Fibroblast of upper back skin (primary cell): ENCODE measurements around the gene FEM1B.

Experiments
- DNase-seq: peaks from one replicate; pipeline ENCODE4 v3.0.0-alpha.2; 2013

Gene FEM1B

DNA sequence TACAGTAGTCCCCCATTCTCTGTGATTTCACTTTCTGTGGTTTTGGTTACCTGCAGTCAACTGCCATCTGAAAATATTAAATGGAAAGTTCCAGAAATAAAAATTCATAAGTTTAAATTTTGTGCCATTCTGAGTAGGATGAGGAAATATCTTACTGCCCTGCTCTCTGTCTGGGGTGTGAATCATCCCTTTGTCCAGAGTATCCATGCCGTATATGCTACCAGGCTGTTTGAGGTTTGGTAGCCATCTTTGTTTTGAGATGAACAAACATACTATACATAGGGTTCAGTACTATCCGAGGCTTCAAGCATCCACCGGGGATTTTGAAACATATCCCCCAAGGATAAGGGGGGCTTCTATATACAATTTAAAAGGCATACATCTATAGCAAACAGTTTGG is 16.3 kb upstream of the FEM1B start:
- no peak for DNase-seq

DNA sequence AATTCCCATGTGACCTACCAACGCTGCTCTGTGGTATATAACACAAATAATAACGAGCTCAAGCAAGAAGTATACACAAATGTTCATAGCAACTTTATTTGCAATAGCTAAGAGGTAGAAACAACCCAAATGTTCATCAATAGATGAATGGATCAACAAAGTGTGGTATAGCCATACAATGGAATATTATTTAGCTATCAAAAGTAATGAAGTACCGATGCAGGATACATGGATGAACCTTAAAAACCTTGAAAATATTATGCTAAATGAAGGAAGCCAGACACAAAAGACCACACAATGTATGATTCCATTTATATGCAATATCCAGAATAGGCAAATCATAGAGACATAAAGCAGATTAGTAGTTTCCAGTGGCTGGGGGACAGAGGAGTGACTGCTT is 15.6 kb upstream of the FEM1B start:
- no peak for DNase-seq

DNA sequence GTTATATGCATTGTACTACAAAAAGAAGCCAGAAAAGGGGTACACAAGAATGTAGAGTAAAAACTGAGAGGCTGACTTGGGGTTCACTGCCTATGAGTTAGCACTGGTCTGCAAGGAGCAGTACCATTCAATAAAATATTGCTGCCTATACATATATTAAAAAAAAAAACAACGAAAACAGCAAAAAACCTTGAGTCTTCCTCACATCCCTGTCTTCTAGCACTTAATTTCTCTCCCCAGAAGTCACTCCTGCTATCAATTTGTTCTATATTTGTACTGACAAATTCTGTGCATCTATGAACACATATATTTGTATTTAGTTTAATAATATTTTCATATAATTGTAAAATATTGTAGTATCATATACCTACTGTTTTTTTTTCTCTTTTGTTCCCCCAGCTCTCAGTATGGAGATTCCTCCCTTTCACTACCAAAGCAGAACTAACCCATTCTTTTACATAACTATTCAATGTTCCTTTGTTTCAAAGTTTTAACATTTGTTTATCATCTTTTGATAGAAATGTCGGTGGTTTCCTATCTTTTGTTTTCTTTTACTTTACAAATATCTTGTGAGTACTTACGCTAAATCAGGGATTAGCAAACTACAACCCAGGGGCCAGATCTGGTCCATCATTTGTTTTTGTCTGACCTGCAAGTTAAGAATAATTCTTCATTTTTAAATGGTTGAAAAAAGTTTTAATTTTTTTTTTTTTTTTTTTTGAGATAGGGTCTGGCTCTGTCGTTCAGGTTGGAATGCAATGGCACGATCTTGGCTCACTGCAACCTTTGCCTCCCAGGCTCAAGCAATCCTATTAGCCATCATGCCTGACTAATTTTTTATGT is 14.8 kb upstream of the FEM1B start:
- DNase-seq: no peak

DNA sequence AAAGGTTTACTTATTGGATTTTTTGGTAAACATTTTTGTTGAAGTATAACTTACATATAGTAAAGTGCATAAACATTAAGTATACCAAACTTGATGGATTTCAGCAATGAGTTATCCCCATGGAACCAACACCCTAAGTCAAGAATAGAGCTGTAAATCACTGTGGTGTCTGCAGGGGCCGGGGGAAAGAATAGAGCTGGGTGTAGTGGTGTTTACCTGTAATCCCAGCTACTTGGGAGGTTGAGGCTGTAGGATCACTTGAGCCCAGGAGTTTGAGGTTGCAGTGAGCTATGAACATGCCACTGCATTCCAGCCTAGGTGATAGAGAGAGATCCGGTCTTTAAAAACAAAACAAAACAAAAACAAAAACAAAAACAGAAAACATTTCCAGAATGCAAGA is 13.3 kb upstream of the FEM1B start:
- DNase-seq: no peak

DNA sequence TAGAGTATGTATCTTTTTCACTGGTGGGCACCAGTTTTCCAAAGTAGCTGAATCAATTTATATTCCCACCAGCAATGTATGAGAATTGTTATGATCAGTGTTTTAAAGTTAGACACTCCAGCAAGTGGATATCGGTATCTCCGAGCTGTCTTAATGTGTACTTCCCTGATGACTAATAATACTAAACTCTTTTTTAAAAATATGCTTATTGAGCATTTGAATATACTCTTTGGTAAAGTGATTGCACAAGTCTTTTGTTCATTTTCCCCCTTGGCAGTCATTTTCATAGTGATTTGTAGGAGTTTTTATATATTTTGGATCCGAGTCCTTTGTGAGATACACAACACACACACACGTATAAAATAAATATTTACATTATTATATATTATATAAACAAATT is 12.5 kb upstream of the FEM1B start:
- DNase-seq: no peak

DNA sequence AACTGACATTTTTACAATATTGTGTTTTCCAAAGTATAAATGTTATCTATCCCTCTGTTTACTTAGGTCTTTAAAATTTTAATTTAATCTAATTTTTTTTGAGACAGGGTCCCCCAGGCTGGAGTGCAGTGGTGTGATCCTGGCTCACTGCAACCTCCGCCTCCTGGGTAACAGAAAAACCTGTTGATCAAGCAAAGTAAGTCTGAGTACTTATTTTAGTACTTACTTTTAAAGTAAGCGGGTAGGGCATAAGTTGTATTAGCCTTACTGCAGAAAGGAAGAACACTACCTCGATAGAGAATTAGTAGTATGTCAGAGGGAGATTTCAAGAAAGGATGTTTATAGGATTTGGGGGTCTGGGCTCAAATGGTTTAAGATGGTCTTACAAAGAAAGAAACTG is 11.9 kb upstream of the FEM1B start:
- no peak for DNase-seq

DNA sequence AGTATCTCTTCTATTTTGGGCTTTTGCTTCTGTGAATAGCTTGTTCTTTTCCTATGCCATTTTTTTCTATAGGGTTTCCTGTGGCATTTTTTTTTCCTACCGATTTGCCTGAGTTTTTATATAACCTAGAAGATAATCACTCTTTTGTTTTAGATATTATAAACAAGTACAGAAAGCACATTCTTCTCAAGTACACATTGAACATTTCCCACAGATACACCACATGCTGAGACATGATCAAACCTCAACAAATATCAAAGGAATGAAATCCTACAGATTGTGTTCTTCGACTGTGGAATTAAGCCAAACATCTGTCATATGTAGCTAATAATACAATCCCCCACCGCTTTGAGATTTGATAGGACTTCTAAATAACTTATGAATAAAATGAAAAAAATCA is 9.1 kb upstream of the FEM1B start:
- DNase-seq: no peak

DNA sequence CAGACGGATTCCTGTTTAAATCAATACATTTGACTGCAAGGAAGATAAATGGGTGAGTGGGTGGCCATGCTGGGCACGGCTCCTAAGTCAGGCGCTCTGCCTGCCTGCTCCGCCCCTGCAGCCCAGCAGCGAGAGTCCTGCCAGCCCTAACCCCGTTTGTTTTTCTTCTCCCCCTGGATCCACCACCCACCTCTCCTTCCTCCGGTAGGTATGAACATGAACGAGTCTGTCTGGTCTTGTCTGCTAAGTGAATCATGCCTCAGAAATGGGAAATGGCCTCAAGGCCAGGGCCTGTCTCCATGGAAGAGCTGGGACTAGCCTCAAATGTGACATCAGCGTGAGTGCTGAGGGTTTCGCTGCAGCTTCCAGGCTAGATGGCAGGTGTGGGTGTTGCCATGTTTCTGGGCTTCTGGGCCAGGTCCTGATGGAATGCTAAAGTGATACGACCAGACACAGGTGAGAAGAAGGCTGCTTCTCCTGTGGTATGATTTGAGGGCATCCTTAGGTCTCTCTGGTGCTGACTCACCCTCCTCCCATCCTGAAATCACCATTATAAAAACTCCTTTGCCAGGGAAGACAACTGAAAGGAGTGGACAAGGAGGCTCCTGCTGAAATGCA is 5.6 kb upstream of the FEM1B start:
- DNase-seq: peak; percentile 85

DNA sequence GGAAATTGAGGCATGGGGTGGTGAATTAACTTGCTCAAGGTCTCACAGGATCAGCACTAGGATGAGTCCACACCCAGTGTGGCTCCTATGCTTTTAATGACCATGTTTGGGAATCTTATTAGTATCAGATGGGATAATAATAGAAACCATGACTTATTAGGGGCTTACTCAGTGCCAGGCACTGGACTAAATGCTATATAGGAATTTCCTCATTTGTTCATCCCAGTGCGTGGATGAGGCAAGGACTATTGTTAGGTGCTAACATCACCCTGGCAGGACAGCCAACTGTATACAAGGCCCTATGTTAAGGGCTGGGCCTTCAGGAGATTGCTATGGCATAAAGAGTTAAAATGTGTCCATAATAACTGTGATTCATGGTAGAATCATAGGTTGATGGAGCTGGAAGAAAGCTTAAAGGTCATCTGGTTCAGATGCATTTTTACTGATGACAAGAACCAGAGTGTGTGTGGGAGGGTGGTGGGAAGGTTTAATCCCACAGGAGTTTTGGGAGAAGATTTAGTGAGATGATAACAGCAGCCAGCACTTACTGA is 4.7 kb upstream of the FEM1B start:
- DNase-seq: peak; percentile 86

DNA sequence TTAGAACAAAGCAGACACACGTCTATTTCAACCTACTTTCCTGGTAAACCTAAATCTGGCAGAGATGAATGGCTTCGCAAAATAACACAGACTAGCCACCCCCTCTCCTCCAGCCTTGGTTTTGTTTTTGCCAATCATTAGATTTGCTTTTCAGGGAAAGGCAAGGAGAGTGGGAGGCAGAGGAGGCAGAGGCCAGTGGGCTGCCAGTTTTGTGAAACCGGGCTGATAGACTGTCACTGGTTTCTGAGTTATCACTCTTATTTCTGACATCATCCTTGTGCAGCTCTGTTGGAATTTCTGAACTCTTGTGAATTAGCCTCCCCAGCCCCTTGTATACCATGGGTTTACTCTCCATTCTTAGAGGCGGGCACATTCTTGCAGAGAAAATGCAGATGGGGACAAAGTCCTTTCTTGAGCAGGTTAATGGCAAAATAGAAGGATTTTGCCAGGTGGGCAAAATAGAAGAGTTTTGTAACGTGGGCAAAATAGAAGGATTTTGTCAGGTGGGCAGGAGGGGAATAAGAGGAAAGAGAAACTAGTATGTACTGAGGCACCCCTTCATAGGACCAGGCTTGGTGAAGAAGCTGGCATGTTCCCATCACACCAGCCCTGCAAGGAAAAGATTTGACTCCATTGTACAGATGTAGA is 3.2 kb upstream of the FEM1B start:
- DNase-seq: no peak

DNA sequence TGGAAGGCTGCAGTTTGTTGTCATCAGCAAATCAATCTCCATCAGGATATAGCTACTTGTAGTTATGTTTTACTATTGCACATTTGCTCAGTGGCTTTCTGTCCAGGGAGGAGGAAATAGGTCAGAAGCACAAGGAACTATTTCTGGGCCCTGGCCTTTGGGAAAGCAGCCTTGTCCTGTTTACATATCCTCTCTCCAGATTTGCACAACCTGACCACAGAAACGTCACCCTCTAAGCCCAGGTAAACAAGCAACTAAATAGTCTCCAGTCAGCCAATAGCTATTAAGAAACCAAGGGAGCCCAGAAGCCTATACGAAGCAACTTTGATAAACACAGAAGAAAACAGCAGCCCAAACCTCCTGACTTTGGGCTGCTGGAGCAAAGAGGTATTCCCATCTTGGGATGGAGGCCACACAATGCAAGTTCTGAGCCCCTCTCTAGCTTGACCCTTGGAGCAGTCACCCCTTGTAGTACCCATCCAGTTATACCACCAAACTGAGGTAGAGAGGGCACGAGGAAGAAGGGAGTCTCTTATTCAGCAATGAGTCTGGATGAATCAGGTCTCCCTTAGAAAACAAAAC is 2.3 kb upstream of the FEM1B start:
- DNase-seq: no peak

DNA sequence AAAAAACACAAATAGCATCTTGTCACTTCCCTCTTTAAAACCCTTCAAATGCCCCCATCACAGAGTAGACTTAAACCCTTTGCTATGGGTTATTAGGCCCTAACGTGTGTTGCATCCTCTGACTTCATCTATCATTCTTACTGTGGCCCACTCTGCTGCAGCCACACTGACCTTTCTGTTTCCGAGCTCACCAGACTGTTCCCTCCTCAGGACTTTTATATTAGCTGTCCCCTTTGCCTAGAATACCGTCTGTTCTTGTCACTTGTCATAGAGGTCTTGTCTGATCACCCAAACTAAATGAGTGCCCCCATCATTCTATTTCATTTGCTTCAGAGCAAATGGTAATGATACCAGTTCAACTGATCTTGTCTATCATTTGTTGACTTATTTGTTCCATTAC is 877 bp upstream of the FEM1B start:
- no peak for DNase-seq

DNA sequence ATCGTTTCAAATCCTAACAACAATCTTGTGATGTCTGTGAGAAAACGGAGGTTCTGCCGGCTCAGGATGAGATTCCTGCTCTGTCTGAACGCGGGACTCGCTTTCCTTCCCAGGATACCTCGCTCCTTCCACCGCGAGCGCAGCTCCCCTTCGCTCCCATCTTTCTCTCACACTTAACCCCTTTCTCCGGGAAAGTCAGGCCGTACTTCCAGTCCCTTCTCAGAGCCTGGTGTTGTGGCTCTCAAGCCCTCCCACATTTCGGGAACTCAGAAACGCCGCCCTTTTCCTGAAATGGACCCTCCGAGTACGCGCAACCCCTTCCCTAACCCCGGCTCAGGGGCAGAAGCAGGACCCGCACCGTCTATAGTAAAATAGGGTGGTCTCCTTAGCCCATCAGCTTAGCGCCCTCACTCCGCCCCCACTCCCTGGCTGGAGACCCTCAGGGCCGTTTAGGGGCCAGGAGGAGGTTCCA is 378 bp upstream of the FEM1B start:
- DNase-seq: peak; percentile 58

DNA sequence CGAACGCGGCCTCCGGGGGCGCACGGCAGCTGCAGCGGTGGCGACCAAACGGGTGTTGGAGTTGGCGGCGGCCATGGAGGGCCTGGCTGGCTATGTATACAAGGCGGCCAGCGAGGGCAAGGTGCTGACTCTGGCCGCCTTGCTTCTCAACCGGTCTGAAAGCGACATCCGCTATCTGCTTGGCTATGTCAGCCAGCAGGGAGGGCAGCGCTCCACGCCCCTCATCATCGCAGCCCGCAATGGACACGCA is 725 bp downstream of the FEM1B start:
- DNase-seq: no peak

DNA sequence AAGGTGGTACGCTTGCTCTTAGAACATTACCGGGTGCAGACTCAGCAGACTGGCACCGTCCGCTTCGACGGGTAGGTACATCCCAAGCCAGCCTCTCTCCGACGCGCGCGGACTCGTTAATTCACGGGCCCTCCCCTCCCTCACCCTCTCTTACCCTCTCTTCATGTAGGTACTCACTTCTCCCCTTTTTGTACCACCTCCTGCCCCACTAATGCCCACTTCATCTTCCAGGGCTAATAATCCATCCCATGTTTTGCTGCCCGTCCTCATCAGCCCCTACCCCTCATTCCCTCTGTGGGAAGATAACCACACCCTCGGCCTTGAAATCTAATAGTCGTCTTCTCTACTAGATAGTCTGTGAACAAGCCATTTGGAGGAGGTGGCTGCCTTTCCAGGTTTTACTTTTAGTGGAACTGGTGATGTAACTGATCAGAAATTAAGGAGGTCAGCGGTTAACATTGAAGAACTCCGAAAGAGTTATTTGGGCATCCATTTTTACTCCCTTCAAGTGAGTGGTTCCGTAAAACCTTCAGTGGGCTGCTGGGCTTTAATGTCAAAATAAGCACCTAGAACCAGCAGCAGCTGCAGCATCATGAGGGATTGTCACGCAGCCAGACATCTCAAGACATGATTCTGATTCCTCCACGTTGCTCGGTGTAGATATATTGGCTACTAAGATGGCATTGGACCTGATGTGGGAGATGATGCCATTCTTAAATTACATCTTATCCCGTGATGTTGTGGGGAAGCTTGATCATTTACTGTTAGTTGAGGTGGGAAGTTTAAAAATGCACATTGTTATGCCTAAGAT is 1.3 kb downstream of the FEM1B start:
- no peak for DNase-seq

DNA sequence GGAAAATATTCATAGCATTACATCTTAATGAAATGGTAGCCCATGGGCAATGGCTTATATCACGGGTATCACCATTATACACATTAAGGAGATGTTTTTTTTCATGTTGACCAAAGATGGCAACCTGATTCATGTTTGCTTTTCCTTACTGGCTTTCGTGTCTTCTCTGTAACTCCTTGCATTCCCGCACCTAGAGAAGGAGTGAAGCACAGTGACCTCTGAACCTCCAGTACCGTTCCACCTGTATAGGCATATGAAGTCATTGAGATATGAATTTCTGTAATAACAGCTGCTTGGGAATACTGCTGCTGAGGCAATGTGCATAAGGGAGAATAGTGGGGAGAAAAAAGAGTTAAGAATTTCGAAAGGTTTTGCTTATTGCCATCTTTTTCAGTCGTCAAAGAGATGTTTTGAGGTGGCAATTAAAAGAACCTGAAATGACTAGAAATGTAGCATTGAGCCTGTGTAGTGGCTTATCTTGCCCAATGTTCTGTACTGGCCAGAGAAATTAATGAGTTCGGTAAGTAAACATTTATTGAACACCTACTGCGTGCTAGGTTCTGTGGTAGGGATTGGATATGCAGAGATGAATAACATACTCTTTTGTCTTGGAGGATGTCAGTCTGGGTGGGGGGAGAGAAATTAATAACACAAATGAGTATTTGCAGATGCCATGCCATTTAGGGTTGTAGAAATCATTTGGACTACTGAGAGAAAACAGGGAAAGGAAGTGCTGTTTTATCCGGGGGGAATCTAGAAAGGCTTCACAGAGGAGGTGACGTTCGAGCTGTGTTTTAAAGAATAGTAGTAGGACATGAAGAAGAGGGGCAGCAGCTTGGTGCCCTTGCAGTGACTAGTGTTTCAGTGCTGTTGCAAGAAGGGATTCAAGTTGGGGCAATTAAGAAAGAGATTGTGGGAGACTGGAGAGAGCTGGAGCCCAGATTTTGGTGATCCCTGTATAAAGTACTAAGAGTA is 2.5 kb downstream of the FEM1B start:
- no peak for DNase-seq

DNA sequence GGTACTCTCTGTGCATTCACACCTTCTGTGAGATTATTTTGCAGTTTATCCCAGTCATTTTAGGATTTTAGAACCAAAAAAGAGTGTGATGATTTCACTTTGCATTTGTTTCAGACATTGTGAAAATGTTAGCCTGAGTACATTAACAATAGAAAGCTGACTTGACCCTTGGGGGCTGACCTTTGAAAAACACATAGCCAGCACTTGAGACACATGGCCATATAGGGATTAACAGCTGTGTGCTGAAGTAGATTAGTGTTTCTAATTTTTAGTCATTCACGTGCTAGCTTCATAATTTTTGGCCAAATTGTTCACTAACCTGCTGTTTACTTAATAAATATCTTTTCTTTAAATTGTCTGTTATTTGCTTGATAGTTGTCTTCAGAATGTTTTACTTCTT is 3.5 kb downstream of the FEM1B start:
- no peak for DNase-seq

DNA sequence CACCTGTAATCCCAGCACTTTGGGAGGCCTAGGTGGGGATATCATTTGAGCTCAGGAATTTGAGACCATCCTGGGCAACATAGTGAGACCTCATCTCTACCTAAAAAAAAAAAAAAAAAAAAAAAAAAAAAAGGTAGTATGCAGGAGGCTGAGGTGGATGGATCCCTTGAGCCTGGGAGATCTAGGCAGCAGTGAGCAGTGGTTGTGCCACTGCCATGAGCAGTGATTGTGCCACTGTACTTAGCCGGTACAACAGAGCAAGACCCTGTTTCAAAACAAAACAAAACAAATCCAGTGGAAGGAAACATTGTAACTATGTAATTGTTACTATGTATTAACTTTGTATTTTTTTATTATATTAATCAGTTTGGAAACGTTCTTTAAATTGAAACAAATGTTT is 5.9 kb downstream of the FEM1B start:
- DNase-seq: no peak

DNA sequence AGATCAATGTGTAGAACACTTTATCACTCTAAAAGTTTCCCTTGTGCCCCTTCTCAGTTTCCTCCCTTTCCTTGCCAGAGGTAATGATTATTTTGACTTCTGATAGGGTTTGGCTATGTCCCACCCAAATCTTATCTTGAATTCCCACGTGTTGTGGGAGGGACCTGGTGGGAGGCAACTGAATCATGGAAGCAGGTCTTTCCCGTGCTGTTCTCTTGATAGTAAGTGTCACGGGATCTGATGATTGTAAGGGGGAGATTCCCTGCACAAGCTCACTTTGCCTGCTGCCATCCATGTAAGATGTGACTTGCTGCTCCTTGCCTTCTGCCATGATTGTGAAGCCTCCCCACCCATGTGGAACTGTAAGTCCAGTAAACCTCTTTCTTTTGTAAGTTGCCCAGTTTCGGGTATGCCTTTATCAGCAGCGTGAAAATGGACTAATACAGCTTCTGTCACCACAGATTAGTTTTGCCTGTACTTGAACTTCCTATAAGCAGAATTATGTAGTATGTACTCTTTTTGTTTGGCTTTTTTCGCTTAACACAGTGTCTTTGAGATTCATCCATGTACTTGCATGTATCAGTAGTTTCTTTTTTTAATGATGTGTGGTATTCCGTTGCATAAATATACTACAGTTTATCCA is 7.2 kb downstream of the FEM1B start:
- no peak for DNase-seq

DNA sequence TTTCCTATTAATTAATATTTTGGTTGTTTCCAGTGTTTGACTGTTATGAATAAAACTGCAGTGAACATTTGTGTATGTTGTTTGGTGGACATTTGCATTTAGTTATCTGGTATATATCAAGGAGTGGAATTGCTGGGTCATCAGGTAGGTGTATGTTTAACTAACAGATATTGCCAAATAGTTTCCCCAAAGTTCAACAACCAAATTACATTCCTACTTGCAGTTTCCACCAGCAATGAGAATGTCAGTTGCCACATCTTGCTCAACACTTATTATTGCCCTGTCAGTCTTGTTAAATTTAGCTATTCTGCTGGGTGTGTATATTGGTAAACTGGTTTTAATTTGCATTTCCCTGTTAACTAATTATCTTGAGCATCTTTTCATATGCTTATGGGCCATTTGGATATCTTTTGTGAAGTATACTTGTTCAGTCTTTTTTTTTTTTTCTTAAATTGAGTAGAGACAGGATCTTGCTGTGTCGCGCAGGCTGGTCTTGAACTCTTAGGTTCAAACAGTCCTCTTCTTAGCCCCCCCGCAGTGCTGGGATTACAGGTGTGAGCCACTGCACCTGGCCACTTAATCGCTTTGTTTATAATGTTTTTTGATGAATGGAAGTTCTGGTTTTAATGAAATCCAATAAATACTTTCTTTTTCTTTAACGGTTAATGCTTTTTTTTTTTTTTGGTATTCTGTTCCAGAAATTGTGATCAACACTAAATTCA is 7.9 kb downstream of the FEM1B start:
- DNase-seq: peak; percentile 35
